Stimulated activated CD4-positive, alpha-beta T cell treated with anti-CD3 and anti-CD28 coated beads, TNF-alpha, amount 100 ng/mL, for 48 hours (primary cell): ENCODE measurements around the gene USP4.
"Not testable (repeated sequence)": the region's sequence is repeated elsewhere in the genome, so short reads cannot be mapped to it uniquely, and the experiment has no call there.

Experiments used
- DNase-seq, 3 donors: peaks; one replicate each; pipeline ENCODE4 v3.0.0-alpha.2; 2020; ENCODE audit warnings: low read depth in 3 of 3

USP4 gene

DNA sequence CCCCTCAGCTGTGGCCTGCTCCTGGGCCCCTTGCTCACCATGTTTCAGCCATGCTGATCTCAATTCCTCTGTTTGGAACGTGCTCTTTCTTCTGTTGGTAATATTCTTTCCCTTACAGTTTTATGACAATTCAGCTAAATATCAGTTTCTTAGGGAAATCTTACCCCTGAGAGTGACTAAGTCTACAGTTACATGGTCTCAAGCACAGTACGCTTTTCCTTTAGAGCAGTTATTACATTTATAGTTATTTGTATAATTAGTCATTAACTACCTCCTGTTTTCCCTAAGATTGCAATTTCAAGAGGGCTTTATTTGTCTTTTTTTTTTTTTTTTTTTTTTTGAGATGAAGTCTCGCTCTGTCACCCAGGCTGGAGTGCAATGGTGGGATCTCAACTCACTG is 86.3 kb downstream of the USP4 start:
- DNase-seq, result no peak

DNA sequence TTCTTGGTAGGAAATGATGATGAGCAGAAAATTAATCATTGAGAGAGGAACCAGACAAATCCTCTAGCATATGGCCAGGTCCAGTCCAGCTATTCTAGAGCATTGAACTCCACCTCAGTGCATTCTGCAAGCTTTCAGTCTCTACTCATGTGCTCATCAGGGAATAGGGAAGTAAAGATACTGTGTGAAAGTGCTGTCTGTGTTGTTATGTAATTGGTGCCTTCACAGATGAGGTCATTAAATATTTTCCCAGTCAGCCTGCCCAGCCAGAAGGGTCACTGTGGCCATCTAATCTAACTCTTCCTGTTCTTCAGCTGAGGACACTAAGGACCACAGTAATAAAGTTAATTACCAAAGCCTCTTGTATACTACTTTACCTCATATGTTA is 91.0 kb downstream of the USP4 start:
- no peak for DNase-seq

DNA sequence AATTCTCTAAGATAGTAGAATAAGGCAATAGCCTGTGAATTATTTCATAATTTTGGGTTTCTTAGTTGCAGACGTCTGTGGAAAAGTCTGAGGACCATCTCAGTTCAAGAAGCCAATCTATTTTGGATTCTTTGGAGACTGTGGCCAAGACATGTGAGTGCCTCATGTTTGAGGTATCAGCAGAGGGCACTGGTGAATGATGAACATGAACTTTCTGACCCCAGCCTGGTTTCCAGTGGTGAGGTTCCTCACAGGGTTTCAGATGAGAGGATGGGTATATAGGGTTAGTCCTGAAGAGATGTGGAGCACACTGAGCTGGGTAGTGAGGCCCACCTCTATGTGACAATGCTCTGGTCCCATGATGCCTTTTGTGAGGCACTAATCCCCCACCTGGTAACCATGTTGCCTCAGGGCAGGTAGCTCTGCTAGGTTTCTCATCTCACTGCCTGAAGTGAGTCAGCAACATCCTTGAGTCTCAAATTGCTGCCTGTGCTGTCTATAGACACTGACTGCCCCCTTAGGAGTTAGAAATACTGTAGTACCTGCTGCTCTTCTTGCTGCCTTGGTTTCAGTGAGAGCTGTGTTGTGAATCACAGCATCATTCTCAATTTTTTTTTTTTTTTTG is 95.2 kb downstream of the USP4 start:
- no peak for DNase-seq

DNA sequence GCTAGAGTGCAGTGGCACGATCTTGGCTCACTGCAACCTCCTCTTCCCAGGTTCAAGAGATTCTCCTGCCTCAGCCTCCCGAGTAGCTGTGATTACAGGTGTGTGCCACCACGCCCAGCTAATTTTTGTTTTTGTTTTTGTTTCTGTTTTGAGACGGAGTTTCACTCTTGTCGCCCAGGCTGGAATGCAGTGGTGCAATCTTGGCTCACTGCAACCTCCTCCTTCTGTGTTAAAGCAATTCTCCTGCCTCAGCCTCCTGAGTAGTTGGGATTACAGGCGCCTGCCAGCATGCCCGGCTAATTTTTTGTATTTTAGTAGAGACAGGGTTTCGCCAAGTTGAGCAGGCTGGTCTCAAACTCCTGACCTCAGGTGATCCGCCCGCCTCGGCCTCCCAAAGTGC is 99.8 kb downstream of the USP4 start:
- not testable (repeated sequence) for DNase-seq

DNA sequence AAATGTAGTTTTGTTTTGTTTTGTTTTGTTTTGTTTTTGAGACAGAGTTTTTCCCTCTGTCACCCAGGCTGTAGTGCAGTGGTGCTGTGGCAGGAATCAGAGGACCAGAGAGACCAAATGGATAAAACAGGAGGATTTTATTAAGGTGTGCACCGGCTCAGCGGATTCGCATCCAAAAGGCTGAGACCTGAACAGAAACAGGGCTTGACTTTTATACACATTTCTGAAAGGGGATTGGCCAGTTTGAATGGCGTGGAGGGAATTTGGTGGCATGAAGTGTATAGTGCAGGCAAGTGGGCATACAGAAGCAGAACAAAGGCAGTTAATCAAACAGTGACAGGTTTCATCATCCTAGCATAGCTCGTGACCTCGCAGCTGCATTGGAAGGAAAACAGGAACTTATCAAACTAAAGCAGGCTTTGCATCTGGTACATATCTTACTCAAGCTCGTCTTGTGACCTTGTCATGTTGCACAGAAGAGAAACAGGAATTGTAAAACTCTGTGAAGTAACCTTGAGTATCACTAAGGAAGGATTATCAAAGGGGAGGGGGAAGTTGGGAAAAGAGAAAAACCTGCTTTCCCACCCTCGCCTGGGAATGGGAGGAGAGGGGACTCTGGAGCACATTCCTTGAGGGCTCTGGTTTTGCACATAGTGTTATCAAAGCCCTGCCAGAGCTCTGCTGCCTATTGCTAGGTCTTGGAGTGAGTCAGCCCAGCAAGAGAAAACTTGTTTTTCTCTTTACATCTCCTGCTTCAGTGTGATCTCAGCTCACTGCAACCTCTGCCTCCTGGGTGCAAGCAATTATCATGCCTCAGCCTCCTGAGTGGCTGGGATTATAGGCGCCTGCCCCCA is 101.4 kb downstream of the USP4 start:
- no peak for DNase-seq

DNA sequence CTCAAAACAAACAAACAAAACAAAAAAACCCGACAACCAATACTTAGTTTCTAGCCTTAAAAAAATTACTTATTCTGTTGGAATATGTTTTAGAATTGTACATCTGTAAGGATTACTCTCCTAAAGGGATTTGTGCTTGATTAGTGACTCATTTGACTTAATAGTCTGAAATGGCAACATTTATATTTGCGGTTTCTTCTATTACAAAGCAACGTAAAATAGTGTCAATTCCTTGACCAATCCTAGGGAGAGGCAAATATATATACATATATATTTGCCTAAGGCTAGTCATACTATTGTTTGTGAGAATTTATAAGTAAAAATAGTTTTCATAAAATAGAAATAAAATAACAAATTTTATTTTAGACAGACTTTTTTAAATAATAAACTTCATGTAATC is 102.5 kb downstream of the USP4 start:
- no peak for DNase-seq

DNA sequence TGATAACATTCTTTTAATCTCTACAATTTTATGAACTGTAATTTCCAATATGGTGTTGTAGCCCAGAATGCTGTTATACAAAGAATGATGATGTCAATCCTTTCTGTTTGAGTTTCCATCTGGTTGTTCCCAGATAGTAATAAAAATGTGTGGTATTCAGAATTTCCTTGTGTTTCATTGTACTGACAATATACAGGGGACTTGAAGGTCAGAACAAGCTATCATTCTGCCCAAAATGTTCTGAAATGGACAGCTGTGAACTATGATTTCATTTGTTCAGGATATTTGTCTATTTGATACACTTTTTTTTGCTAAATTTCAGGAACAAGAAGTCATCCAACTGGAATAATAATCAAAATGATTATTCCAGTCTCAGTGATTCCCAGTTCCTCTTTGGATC is 103.6 kb downstream of the USP4 start:
- DNase-seq, result no peak

DNA sequence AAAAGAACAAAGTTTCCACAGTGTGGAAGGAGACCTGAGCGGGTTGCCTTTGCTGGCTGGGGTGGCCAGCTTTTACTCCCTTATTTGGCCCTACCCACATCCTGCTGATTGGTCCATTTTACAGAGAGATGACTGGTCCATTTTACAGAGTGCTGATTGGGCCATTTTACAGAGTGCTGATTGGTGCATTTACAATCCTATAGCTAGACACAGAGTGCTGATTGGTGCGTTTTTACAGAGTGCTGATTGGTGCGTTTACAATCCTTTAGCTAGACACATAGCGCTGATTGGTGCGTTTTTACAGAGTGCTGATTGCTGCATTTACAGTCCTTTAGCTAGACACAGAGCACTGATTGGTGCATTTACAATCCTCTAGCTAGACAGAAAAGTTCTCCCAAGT is 111.0 kb downstream of the USP4 start:
- DNase-seq, result not testable (repeated sequence)
